ENCODE results near the gene PARN.

- TF ChIP-seq CTCF (IDR thresholded peaks at IDR 0.05) (no peak), POLR2A (IDR thresholded peaks at IDR 0.05) (no peak)
Measured at GRCh38 chr16:14509055-14509454, 121.0 kb downstream of the PARN start.
